Measurements from ENCODE around the gene B3GALT5.

B3GALT5 gene

GRCh38 chr21:39662411-39662953 is 49.7 kb downstream of the B3GALT5 start:
- no peak for DNase-seq
- H3K27me3 Mint-ChIP-seq (ENCODE audit: low read depth, poor library complexity), result peaks cover 12% of the 10 kb centered on the region
- no peaks in the 10 kb centered on the region for H3K36me3 Mint-ChIP-seq (ENCODE audit: low read depth)
- no peaks in the 10 kb centered on the region for H3K9me3 Mint-ChIP-seq
- no peak for TF ChIP-seq CTCF (IDR thresholded peaks at IDR 0.05)
- peaks cover 14% of the 10 kb centered on the region for H3K4me1 Mint-ChIP-seq
- H3K4me3 Mint-ChIP-seq, result no peak overlapping the region
- H3K27ac Mint-ChIP-seq, result no peak overlapping the region

GRCh38 chr21:39663066-39663465 is 50.3 kb downstream of the B3GALT5 start:
- no peak overlapping the region for H3K27ac Mint-ChIP-seq
- no peak overlapping the region for H3K4me3 Mint-ChIP-seq
- H3K27me3 Mint-ChIP-seq (ENCODE audit: low read depth, poor library complexity), result peaks cover 12% of the 10 kb centered on the region
- H3K36me3 Mint-ChIP-seq (ENCODE audit: low read depth), result no peaks in the 10 kb centered on the region
- no peak for DNase-seq
- H3K9me3 Mint-ChIP-seq, result no peaks in the 10 kb centered on the region
- no peak for TF ChIP-seq CTCF (IDR thresholded peaks at IDR 0.05)
- peaks cover 14% of the 10 kb centered on the region for H3K4me1 Mint-ChIP-seq

- Mint-ChIP-seq H3K4me3 (no peak overlapping the region), H3K4me1 (peaks cover 14% of the 10 kb centered on the region), H3K36me3 (ENCODE audit: low read depth) (no peaks in the 10 kb centered on the region), H3K27me3 (ENCODE audit: low read depth, poor library complexity) (peaks cover 12% of the 10 kb centered on the region), H3K27ac (no peak overlapping the region), H3K9me3 (no peaks in the 10 kb centered on the region)
- no peak for TF ChIP-seq CTCF (IDR thresholded peaks at IDR 0.05)
- DNase-seq, result no peak
Measured at GRCh38 chr21:39663742-39664492, 51.2 kb downstream of the B3GALT5 start.

- Mint-ChIP-seq H3K36me3 (ENCODE audit: low read depth) (no peaks in the 10 kb centered on the region), H3K9me3 (no peaks in the 10 kb centered on the region), H3K4me1 (peaks cover 14% of the 10 kb centered on the region), H3K4me3 (no peak overlapping the region), H3K27ac (no peak overlapping the region), H3K27me3 (ENCODE audit: low read depth, poor library complexity) (peaks cover 12% of the 10 kb centered on the region)
- TF ChIP-seq CTCF (IDR thresholded peaks at IDR 0.05), result no peak
- DNase-seq, result no peak
Measured at GRCh38 chr21:39664586-39664985, 51.8 kb downstream of the B3GALT5 start.

GRCh38 chr21:39666026-39666425 is 53.3 kb downstream of the B3GALT5 start:
- TF ChIP-seq CTCF (IDR thresholded peaks at IDR 0.05), result no peak
- no peak overlapping the region for H3K27ac Mint-ChIP-seq
- no peak overlapping the region for H3K4me3 Mint-ChIP-seq
- H3K27me3 Mint-ChIP-seq (ENCODE audit: low read depth, poor library complexity), result peaks cover 10% of the 10 kb centered on the region
- H3K9me3 Mint-ChIP-seq, result peaks cover 10% of the 10 kb centered on the region
- peaks cover 14% of the 10 kb centered on the region for H3K4me1 Mint-ChIP-seq
- no peak for DNase-seq
- no peaks in the 10 kb centered on the region for H3K36me3 Mint-ChIP-seq (ENCODE audit: low read depth)

Data from nephron progenitor cell (in vitro differentiated cells).